NCI-H1105 treated with DMSO at 0.1 percent for 48 hours (cell line): ENCODE data around the gene ZNF384.

ENCODE experiments used
- DNase-seq: peaks from one replicate; lab custom pipeline; 2025; lab: John Stamatoyannopoulos, UW

The ZNF384 gene

DNA sequence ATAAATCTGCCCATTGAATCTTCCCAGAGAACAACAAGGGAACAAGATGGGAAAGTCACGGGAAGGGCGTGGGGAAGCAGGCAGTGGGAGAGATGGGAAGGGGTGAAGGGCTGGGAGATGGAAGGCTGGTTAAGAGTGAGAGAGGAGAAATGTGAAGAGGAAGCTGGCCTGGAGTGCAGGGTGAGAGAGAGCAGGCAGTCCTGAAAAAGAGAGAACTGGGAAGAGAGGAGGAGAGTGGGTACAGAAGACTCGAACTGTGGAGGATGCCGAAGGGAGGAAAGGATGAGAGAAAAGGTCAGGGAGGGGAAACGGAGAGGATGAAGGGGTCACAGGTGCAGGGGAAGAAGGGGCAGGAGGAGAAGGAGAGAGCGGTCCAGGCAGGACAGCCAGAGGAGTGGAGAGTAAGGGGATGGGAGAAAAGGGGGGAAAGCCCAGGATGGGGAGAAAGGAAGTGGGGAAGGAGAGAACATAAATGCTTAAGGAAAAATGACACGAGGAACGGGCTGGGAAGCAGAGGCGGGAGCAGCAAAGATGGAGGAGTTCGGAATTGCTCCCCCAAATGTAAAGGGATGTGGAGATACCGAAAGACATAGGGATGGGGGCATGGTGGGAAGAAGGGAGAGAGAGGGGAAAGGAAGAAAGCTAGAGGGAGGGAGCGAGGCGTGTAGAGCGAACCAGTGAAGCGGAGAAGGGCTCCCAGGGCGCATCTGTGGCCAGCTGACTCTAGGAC, 10.2 kb upstream of the ZNF384 start:
- DNase-seq: no peak

DNA sequence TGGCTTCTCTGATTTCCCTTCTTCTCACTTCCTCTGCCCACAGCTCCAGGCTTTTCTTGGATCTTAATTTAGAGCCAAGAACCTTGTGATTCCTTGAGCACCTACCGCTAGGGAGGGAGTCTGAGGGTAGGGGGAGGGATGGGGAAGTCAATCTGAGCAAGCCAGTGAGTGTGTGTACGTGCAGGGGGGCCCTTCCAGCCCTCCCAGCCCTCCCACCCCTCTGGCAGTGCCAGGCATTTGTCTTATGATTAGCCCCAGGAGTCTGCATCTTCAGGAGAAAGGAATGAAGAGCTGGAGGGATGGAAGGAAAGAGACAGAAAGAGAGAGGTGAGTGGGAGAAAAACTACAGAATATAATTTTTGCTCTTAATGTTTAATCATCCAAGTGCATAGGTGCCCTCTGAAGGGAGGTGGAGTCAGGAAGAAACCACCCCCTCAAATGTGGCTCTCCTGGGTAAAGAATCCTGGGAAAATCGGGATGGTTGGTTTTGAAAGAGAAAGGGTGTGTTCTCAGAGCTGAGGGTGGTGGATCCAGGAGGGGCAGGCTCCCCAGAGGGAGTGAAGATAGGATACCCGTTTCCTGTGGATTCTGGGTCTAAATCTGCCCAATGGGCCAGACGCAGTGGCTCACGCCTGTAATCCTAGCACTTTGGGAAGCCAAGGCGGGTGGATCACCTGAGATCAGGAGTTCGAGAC, 9.3 kb upstream of the ZNF384 start:
- DNase-seq: no peak

DNA sequence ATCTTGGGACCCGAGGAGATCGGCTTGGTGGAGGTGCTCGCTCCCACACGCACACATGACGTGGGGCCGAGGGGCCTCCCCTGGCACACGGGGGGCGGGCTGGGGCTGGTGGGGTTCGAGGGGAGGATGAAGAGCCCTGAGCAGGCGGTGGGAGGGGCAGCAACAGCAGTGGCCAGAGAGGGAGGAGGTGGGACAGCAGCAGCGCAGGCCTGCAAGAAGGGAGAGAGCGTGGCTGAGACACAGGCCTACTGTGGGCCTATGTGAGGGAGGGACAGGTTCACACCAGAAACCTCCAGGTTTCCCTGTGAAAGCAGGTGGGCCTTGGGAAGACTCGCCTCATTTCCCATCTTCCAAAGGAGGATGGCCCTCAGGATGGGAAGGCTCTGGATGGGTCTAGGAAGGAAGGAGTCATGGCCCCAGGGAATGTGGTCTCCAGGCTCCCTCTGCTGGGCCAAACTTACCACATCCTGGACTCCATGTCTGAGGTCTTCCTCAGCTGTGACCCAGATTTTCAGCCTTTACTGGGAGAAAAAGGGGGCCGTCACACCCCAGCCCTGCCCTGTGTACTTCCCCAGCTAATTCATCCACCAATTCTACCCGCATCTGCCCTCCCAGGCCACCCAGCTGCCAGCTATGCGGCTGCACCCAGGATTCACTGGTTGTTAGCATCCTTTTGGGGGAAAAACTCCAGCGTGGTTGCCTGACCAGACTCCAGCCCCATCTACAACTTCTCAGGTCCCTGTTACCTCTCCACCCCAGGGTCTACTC, 8.6 kb upstream of the ZNF384 start:
- DNase-seq: no peak

- DNase-seq: no peak
These were observed 7.8 kb upstream of the ZNF384 start for GRCh38 chr12:6696690-6697583.

DNA sequence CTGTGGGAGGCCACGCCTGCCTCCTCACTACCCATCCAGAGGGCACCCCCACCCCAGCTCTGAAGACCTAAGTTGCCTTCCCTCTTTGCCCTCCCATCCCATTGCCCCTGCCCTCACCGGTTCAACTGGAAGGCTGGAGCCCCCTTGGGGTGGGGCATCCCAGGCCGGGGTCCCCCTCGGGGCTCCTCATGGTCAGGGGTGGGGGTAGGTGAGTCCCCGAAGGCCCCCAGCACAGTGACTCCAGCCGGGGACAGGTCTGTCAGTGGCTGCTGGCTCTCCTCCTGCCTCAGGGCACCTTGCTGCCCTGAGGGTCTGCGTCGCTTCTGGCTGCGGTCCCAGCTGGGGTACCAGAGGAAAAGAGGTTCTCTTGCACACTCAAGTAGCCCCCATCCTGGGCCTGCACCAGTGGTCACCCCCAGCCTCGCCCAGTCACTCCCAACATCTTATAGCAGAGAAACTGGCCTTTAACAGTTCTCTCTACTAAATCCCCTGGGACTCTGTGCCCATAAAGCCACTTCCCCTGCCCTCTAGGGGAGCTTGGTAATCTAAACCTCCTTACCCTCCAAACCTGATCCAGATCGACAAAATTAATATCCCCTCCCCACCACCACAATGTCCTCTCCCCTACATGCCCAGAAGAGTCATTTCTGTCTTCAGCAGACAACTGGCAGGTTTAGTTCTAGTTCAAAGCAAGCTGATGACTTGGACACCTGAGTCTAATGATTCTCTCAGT, 6.3 kb upstream of the ZNF384 start:
- DNase-seq: no peak

DNA sequence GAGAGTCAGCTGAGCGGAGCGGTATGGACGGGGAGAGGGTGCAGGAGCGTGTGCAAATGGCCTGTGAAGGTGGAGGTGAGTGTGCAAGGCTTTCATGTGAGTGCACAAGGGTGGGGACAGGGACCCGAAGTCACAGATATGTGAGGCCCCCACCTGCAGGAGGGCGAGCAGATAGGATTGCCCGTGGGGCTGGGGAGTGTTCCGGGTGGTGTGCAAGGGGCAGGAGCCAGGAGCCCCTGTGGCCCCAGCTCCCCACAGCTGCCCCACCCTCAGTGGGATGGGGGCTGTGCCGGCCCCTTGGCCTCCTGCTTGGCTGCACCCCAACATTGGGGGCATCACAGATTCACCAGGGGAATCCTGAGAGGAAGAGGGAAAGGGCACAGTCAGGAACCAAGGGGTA, 5.5 kb upstream of the ZNF384 start:
- DNase-seq: no peak

DNA sequence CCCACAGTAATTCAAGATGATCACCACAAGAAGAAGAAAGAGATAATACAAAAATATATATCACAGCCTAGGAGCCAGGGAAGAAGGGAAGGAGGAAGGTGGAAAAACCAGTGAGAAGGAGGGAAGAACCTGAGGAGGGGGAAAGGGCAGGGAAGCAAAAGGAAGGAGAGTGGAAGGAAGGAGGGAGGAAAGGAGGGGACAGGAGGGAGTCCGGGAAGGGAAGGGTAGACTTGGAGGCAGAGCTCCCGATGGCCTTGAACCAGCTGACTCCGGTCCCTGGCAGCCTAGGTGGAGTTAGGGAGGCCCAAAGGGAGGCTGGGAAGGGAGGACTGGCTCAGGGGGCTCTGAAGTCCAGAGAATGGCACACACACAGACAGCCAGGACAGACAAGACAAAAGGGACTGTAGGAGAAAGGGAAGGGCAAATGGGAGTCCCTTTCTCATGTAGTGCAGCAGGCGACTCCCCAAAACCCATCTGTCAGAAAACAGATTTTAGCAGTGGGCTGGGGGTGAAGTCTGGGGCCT, 4.7 kb upstream of the ZNF384 start:
- DNase-seq: no peak

GRCh38 chr12:6692888-6693287, 3.7 kb upstream of the ZNF384 start:
- no peak for DNase-seq

- no peak for DNase-seq
These were observed 2.3 kb upstream of the ZNF384 start for GRCh38 chr12:6691473-6691872.

- DNase-seq: no peak
These were observed 604 bp downstream of the ZNF384 start for GRCh38 chr12:6688543-6688998.

DNA sequence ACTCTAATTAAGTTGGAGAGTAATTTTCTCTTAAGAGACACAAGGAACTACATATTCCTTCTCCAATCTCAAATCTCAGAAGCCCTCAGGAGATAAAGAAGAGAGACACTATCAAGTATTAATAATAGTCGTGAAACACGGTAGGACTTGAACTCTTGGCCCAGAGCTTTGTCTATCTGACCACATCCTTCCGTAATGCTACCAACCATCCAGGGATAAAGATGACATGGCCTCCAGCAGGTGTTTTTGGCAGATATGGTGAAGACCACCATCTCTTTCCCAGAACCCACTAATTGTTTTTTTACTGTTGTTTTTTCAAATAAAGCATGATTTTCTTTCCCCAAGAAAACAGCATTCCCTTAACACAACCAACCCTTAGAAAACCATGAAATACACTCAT, 3.4 kb downstream of the ZNF384 start:
- no peak for DNase-seq

DNA sequence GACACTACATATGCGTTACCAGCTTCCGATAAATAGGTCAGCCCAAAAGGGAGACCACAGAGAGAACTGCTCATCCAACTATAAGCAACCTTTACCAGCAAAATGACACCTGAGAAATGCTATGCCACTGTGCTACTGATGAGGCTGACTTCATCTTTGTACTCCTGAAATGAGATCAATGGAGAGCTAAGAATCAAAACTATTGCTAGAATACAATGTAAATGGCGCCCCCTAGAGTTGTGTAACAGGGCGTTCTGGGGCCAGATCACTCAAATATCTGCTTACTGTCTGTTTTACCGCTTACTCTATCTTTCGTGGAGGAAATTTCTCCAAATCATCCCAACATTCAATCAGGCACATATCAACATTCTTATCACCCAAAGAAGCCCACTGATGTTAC, 4.6 kb downstream of the ZNF384 start:
- peak; percentile 34 for DNase-seq

DNA sequence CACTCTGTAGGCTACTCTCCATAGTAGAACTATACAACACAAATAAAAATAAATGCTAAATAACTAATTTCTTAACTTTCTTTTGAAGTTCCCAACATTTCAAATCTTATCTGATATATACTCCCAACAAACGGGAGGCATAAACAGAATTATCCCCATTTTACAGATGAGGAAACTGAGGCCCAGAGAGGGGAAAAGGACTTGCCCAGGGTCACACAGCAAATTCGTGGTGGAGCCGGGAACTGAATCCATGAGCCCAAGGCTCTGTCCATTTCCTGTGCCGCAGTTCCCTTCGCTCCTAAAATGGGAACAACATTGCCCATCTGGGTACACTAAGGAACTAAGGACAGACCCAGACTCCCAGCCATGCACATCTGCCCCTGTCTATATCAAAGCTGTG, 12.2 kb downstream of the ZNF384 start:
- DNase-seq: no peak

DNA sequence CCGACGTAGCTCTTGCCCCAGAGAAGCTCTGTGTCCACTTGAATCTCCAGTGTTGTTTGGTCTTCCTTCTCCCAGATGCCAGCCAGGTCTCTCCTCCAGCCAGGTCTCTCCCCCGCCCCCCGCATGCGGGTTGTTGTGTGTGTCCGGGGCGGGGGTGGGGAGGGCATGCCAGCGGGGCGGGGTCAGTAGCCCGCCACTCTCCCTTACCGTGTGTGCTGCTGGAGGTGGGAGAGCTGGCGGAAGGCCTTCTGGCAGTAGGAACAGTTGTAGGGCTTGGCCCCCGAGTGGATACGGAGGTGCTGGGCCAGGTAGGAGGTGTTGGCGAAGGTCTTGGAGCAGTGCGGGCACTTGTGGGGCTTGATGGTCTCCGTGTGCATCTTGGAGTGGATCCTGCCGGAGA, 17.0 kb downstream of the ZNF384 start:
- DNase-seq: no peak

GRCh38 chr12:6667559-6668210, 21.5 kb downstream of the ZNF384 start:
- DNase-seq: peak; percentile 3

DNA sequence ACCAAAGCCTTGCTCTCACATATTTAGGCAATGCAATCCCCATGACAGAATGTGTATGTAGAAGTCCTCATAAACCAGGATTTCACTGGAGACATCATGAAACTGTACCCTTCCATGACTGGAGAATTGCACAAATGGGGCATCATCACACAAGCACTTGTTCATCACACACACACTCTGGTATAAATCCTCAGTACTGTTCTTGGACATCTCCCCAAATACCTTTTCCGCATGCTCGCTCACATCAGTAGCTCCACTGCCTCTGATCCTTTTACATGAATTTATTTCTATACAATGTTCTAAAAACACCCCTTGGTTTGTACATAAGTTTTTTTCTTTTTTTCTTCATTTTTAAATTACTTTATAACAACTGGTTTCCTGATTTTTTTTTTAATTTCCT, 23.0 kb downstream of the ZNF384 start:
- no peak for DNase-seq

DNA sequence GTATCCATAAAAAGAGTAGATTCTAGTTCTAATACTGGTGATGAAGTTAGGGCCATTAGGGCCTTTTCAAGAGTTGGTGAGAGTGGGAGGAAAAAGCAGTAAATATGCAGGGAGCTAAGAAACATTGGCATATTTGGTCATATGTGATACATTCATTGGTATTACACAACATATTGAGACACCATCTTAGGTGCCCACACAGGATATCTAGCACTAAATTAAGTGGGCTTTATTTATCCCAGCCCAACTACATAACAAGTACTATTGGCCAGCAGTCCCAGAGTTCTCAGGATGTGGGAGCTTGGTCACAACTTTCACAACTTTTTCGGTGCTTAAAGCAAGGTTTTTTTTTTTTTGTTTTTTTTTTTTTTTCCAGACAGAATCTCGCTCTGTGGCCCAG, 24.3 kb downstream of the ZNF384 start:
- no peak for DNase-seq

GRCh38 chr12:6662906-6663742, 26.1 kb downstream of the ZNF384 start, which contains the start of gene ING4:
Gene ING4 (minus strand): TSS chr12:6663119. CDS start chr12:6663101, 18 bp downstream.
- DNase-seq: peak; percentile 99

- no peak for DNase-seq
These were observed 26.6 kb downstream of the ZNF384 start for GRCh38 chr12:6662602-6662905.

- no peak for DNase-seq
These were observed 35.2 kb downstream of the ZNF384 start for GRCh38 chr12:6653987-6654386.
